Activated CD4-positive, alpha-beta memory T cell treated with anti-CD3 and anti-CD28 coated beads, Interleukin-2, amount 10 ng/mL, durations not matched to agents 7 days and 5 days (primary cell): ENCODE data around the gene TAF9. TPM values are rescaled to one million over a fixed set of nuclear protein-coding genes. Genes with fewer than 3 reads are reported as not detected.
A peak's percentile ranks its signal among the peaks of the same experiment; 100 is the strongest.
"Not testable (repeated sequence)": the region's sequence is repeated elsewhere in the genome, so short reads cannot be mapped to it uniquely, and the experiment has no call there.

ENCODE experiments used
- CTCF ChIA-PET: fragments of 350-600 bp; sonication (Branson Sonifier 250); formaldehyde crosslinking; loops from one replicate; lab custom pipeline; 2021; ENCODE audit warnings: antibody characterized with exemption, inconsistent platforms; lab: Charles Lee
- POLR2A ChIA-PET: fragments of 350-600 bp; sonication (Branson Sonifier 250); formaldehyde crosslinking; loops from one replicate; lab custom pipeline; 2021; ENCODE audit warnings: antibody characterized with exemption; lab: Charles Lee
- DNase-seq: peaks from one replicate; pipeline ENCODE4 v3.0.0-alpha.2; 2020
- H3K27ac Mint-ChIP-seq: one replicate; pipeline ENCODE4 v1.8.0; 2021; ENCODE audit warnings: mild to moderate bottlenecking, mixed read lengths
- H3K27me3 Mint-ChIP-seq: one replicate; pipeline ENCODE4 v1.8.0; 2021; ENCODE audit warnings: mixed read lengths
- H3K36me3 Mint-ChIP-seq: one replicate; pipeline ENCODE4 v1.8.0; 2021; ENCODE audit warnings: low read depth, mixed read lengths
- H3K4me1 Mint-ChIP-seq: one replicate; pipeline ENCODE4 v1.8.0; 2021; ENCODE audit warnings: mixed read lengths
- H3K4me3 Mint-ChIP-seq: one replicate; pipeline ENCODE4 v1.8.0; 2021; ENCODE audit warnings: mild to moderate bottlenecking, mixed read lengths
- H3K9me3 Mint-ChIP-seq: one replicate; pipeline ENCODE4 v1.8.0; 2021; ENCODE audit warnings: mixed read lengths
- total RNA-seq, 2 experiments: library from RNA; stranded (reverse); gene quantifications; one replicate each; pipeline ENCODE4 v1.2.3, GENCODE V29; 2021

Gene TAF9
- total RNA-seq, 2 experiments from 2014 or later, result 46.8 to 47.2 TPM

DNA sequence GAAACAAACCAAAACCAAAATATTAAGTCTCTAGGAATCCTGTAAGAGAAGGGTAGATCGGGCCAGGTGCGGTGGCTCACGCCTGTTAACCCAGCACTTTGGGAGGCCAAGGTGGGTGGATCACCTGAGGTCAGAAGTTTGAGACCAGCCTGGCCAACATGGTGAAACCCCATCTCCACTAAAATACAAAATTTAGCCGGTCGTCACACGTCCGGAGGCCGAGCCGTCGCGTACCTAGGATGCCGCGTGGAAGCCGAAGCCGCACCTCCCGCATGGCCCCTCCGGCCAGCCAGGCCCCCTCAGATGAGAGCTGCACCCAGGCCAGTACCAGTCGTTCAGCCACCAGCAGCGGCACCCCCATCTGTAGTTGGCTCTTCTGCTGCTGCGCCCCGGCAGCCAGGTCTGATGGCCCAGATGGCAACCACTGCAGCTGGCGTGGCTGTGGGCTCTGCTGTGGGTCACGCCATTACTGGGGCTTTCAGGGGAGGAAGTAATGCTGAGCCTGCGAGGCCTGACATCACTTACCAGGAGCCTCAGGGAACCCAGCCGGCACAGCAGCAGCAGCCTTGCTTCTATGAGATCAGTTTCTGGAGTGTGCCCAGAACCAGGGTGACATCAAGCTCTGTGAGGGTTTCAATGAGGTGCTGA lies 35.5 kb downstream of the TAF9 start:
- H3K4me1 Mint-ChIP-seq, result peaks cover 21% of the 10 kb centered on the region
- H3K27ac Mint-ChIP-seq, H3K36me3 Mint-ChIP-seq, H3K9me3 Mint-ChIP-seq, DNase-seq, H3K4me3 Mint-ChIP-seq, H3K27me3 Mint-ChIP-seq: not testable (repeated sequence)
- ChIA-PET CTCF (interaction anchor here (0.6 to 4.0 kb wide), 27 partner anchors 9 to 308 kb away, joined by 3 to 32 read pairs (median 4); partner anchors contain the start of genes AK6, CDK7, CENPH and RAD17), POLR2A (interaction anchor here (1.6 to 2.0 kb wide), 3 partner anchors 14 to 240 kb away, joined by 3 to 11 read pairs (median 4); partner anchors contain the start of genes CCNB1 and SLC30A5)

- H3K9me3 Mint-ChIP-seq, result no peaks in the 10 kb centered on the region
- H3K4me3 Mint-ChIP-seq, result peak overlapping the region; percentile 87
- ChIA-PET CTCF (interaction anchor here (0.6 to 1.3 kb wide), 5 partner anchors 118 to 238 kb away, joined by 3 to 17 read pairs (median 3); partner anchors contain the start of gene SLC30A5), POLR2A (interaction anchor here (1.0 to 1.7 kb wide), 6 partner anchors 16 to 165 kb away, joined by 3 to 9 read pairs (median 4); partner anchors contain the start of genes AK6, CCNB1, CDK7 and CENPH)
- H3K4me1 Mint-ChIP-seq, result peaks cover 21% of the 10 kb centered on the region
- peak overlapping the region; percentile 96 for H3K27ac Mint-ChIP-seq
- H3K27me3 Mint-ChIP-seq, result no peaks in the 10 kb centered on the region
- peaks cover 3% of the 10 kb centered on the region for H3K36me3 Mint-ChIP-seq
- no peak for DNase-seq
These were observed 37.5 kb downstream of the TAF9 start for GRCh38 chr5:69331528-69332445.

DNA sequence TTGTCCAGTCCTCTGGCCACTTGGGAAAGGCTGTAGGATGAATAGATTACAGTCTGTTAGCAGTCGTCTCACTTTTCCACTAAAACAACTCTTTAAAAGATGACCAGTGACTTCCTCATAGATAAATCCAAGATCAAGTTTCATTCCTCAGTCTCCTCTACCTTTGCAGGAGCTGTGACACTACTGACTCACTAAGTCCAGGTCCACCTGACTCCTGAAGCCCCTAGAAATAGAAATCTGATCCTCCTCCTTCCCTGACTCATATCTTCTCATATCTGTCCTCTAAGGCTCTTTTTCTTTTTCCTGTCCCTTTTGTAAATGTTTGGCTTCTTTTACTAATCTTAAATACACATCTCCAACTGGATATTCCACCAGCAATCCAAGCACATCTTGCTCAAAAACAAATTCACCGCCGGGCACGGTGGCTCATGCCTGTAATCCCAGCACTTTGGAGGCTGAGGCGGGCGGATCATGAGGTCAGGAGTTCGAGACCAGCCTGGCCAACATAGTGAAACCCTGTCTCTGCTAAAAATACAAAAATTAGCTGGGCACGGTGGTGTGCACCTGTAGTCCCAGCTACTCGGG lies 39.3 kb downstream of the TAF9 start:
- H3K4me1 Mint-ChIP-seq, result peaks cover 21% of the 10 kb centered on the region
- no peak for DNase-seq
- POLR2A ChIA-PET, result no interaction called here
- peaks cover 3% of the 10 kb centered on the region for H3K36me3 Mint-ChIP-seq
- CTCF ChIA-PET, result no interaction called here
- H3K9me3 Mint-ChIP-seq, result no peaks in the 10 kb centered on the region
- no peak overlapping the region for H3K27ac Mint-ChIP-seq
- no peak overlapping the region for H3K4me3 Mint-ChIP-seq
- no peaks in the 10 kb centered on the region for H3K27me3 Mint-ChIP-seq

DNA sequence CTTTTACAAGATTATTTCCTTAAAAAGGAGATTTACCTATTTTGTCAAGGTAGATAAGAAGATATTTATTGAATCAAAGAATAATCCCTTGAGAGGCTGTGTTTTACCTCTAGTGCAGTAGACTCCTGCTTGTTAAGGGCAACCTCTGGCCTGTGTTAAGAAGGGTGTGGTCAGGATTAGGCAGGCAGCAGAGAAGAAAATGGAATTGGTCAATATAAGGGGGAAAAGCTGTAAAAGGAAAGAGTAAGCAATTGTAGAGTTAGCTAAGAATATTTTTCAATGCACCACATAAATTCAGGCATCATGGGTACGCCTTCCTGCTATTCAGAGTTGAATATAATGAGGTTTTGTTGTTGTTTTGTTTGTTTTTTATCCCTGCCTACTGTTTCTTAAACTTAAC lies 43.0 kb downstream of the TAF9 start:
- Mint-ChIP-seq H3K9me3 (no peaks in the 10 kb centered on the region), H3K4me1 (peaks cover 2% of the 10 kb centered on the region), H3K4me3 (no peak overlapping the region), H3K27me3 (no peaks in the 10 kb centered on the region), H3K27ac (no peak overlapping the region), H3K36me3 (no peaks in the 10 kb centered on the region)
- ChIA-PET POLR2A (no interaction called here), CTCF (no interaction called here)
- no peak for DNase-seq

- H3K4me1 Mint-ChIP-seq, result no peaks in the 10 kb centered on the region
- H3K27me3 Mint-ChIP-seq, result no peaks in the 10 kb centered on the region
- no peak overlapping the region for H3K27ac Mint-ChIP-seq
- ChIA-PET POLR2A (no interaction called here), CTCF (interaction anchor here (0.6 to 1.6 kb wide), 2 partner anchors 17 to 51 kb away, joined by 3 read pairs; no protein-coding TSS in a partner anchor)
- DNase-seq, result no peak
- H3K4me3 Mint-ChIP-seq, result no peak overlapping the region
- H3K9me3 Mint-ChIP-seq, result no peaks in the 10 kb centered on the region
- peaks cover 21% of the 10 kb centered on the region for H3K36me3 Mint-ChIP-seq
These were observed 51.9 kb downstream of the TAF9 start for GRCh38 chr5:69317391-69317790.

DNA sequence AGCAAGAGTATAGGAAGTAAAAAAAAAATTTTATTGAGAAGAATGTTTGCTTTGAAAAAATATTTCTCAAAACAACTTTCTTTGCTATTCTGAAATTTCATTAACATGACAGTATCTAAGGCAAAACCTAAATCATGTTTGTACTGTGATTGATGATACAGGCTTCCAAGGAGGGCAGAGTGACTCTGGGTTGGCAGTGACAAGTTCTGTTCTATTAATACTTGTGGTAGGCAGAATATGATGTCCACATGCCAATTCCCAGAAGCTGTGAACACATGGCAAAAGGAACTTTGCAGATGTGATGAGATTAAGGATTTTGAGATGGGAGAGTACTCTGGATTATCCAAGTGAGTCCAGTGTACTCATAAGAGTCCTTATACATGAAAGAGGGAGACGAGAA lies 53.3 kb downstream of the TAF9 start:
- Mint-ChIP-seq H3K4me1 (no peaks in the 10 kb centered on the region), H3K4me3 (no peak overlapping the region), H3K27me3 (no peaks in the 10 kb centered on the region), H3K36me3 (peaks cover 27% of the 10 kb centered on the region), H3K9me3 (peaks cover 1% of the 10 kb centered on the region), H3K27ac (no peak overlapping the region)
- no peak for DNase-seq
- ChIA-PET CTCF (interaction anchor here (1.2 kb wide), 1 partner anchor 18 kb away, joined by 3 read pairs; no protein-coding TSS in a partner anchor), POLR2A (no interaction called here)

Other genes starting within 250 kb of the TAF9 start
- 100 to 1,000 TPM; 162 to 175 TPM for gene CCNB1, start 202.4 kb downstream of the TAF9 start, total RNA-seq
- gene CENPH, start 179.9 kb downstream of the TAF9 start, total RNA-seq, result 10 to 100 TPM; 41.8 to 44.1 TPM
- gene CDK7, start 134.6 kb downstream of the TAF9 start, total RNA-seq, result 10 to 100 TPM; 26.0 to 30.5 TPM
- gene CCDC125, start 36.7 kb downstream of the TAF9 start, total RNA-seq, result 10 to 100 TPM in 1 of 2 experiments, 1 to 10 TPM in 1; 8.8 to 10.4 TPM
- 10 to 100 TPM; 30.9 to 31.2 TPM for gene AK6, start within 50 bp of the TAF9 start, total RNA-seq
- 10 to 100 TPM; 26.2 to 26.7 TPM for gene RAD17, start 298 bp upstream of the TAF9 start, total RNA-seq
- under 1 TPM; 0.18 to 0.23 TPM for gene MARVELD2, start 45.6 kb upstream of the TAF9 start, total RNA-seq
- 1 to 10 TPM; 1.2 to 1.4 TPM for gene OCLN, start 123.3 kb upstream of the TAF9 start, total RNA-seq
- 10 to 100 TPM; 29.5 to 32.4 TPM for gene GTF2H2C, start 190.7 kb upstream of the TAF9 start, total RNA-seq